ENCODE data around the gene ARHGEF1.

ARHGEF1 gene, protein sequence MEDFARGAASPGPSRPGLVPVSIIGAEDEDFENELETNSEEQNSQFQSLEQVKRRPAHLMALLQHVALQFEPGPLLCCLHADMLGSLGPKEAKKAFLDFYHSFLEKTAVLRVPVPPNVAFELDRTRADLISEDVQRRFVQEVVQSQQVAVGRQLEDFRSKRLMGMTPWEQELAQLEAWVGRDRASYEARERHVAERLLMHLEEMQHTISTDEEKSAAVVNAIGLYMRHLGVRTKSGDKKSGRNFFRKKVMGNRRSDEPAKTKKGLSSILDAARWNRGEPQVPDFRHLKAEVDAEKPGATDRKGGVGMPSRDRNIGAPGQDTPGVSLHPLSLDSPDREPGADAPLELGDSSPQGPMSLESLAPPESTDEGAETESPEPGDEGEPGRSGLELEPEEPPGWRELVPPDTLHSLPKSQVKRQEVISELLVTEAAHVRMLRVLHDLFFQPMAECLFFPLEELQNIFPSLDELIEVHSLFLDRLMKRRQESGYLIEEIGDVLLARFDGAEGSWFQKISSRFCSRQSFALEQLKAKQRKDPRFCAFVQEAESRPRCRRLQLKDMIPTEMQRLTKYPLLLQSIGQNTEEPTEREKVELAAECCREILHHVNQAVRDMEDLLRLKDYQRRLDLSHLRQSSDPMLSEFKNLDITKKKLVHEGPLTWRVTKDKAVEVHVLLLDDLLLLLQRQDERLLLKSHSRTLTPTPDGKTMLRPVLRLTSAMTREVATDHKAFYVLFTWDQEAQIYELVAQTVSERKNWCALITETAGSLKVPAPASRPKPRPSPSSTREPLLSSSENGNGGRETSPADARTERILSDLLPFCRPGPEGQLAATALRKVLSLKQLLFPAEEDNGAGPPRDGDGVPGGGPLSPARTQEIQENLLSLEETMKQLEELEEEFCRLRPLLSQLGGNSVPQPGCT

DNA sequence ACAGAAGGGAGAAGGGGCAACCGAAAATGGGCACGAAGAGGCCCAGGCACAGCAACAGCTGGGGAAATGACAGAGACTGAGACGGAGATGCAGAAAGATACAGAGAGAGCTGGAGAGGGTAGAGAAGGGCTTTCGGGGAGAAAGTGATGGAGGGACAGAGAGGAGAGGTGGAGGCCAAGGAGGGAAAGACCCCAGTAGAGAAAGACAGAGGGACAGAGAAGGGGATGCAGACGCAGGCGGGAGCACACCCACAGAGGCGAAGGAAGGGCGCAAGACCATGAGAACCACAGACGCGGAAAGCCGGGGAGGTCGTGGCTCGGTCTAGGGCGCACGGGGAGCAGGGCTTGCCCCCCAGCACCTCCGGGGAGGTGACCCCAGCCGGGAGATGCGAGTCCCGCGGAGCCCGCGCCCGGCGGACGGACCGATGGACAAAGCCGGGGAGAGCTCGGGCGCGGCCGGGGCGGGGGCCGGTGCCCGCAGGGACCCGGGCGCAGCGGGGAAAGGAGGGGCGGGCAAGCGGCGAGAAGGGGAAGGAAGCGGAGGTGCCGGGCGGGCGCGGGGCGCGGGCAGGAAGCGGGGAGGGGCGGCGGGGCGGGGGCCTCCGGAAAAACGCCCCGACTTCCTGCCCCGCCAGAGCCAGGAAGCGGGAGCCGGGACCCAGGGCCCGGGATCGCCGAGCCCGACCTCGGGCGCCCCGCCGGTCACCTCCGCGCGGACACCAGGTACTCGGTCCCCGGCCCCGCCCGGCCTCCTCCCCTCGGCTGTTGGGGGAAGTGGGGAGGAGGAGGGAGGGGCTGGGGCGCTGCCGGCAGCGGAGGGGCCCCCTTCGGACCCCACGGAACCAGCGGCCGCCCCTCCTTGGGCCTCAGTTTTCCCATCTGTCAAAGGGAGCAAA lies at the start of gene ARHGEF1:
Gene ARHGEF1, plus strand, starts transcription at position 617 of the 895 bp plus-strand sequence. CDS start 4,899 bp downstream, outside the sequence.
- no peak for DNase-seq

DNA sequence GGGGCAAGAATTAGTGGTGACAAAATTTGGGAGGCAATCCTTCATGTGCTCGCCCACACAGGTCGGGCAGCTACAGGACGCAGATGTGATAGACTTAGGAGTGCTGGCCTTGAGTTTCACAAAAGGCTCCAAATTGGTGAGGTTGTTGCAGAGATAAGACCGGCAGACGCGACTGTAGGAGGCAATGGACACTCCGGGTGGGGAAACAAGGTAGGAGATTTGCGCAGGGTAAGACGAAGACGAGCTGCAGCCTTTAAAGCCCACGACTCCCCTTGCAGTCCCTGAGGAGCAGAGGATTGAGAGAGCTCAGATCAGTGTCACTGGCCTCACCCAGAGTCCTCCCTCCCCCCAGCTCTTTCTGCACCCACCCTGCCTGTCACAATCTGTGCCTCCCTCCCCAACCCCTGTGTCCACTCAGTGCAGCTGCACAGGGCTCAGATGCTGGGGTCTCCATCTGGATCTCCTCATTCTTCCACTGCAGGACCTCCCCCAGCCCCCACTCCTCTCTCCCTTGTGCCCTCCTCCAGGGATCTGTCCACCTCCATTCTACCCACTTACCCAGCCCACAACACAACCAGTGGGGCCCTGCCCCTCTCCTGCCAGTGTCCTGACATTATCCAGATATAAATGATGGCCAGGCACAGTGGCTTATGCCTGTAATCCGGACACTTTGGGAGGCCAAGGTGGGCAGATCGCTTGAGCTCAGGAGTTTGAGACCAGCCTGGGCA lies 44.8 kb upstream of the ARHGEF1 start:
- DNase-seq: no peak

DNA sequence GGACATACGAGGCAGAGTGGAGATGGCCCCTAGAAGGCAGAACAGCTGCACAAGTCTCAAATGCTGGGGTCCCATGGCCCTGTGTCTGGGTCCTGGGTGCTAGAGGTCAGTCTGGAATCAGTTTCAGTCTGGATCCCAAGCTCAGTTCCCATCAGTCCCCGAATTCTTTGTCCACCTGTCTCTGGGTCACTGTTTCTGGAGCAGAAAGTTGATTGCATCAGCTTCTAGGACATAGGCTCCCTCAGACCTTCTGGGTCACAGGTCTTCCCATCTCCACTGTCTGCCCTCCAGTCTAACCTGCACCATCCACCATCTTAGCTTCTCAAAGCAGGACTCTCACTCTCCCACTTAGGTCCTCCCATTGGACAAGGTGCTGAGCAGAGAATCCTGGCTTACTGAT lies 43.8 kb upstream of the ARHGEF1 start:
- DNase-seq: no peak

DNA sequence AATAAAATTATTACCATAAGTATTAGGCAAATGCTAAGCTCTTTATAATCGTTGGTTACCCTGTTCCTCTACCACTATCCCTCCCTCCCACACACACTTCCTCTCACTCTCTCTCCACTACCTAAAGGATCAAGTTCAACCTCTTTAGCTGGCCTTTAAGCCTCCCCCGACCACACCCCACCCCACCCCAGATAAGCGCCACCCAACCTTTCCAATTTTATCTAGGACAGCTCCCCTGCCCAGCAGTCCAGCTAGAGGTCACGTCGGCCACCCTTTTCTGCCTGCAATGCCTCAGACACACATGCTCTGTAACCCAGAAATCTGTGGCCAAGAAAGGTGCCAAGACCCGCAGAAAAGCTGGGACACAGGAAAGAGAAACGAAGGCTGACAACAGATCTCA lies 39.6 kb upstream of the ARHGEF1 start:
- no peak for DNase-seq

DNA sequence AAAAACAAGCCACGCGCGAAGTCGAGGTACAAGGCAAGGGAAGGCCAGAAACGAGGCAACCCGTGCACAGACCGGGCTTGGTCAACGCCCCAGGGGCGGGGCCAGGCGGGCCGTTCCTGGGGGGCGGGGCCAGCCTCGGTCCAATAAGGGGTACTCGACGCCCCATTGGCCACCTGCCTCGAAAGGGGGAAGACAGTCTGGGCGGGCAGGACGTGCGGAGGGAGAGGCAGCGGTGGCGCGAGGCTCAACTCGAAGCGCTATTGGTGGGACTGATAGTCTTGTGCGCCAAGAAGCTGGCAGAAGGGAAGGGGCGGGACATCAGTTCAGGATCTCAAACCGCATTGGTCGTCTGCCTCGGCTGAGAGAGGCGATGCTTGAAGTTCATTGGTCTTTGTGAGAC lies 38.4 kb upstream of the ARHGEF1 start, which contains the start of gene LYPD4:
Gene LYPD4, minus strand, starts transcription at position 83 of the 400 bp plus-strand sequence. CDS start 5,398 bp downstream, outside the sequence.
- DNase-seq: no peak

DNA sequence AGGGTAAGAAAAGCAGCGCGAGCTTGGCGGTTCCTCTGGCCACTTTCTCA lies 38.2 kb upstream of the ARHGEF1 start, which contains the start of gene DMRTC2:
Gene DMRTC2, plus strand, starts transcription at position 42 of the 50 bp plus-strand sequence. CDS start 2,387 bp downstream, outside the sequence.
- DNase-seq: no peak

DNA sequence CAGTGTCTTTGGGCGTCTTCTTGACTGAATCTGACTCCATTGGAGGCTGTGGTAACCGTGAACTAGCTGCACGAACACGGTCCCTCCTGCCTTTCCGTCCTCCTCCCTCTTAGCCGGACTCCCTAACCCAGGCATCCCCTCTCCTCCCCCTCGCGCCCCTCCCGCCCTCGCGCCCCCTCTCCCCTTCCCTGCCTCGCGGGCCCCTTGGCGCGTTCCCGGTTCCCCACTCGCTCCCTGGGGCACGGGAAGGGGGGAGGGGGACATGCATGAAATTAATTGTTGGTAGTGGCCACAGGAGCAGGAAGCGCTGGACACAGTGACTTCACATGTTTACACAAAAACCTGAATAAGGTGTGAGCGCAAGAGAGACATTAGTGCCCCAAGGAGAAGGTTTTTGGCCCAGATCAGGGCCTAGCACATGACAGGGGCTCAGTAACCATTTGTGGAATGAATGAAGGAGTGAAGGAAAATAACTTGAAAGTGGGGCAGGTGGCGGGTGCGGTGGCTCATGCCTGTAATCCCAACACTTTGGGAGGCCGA lies 37.9 kb upstream of the ARHGEF1 start:
- DNase-seq: no peak

DNA sequence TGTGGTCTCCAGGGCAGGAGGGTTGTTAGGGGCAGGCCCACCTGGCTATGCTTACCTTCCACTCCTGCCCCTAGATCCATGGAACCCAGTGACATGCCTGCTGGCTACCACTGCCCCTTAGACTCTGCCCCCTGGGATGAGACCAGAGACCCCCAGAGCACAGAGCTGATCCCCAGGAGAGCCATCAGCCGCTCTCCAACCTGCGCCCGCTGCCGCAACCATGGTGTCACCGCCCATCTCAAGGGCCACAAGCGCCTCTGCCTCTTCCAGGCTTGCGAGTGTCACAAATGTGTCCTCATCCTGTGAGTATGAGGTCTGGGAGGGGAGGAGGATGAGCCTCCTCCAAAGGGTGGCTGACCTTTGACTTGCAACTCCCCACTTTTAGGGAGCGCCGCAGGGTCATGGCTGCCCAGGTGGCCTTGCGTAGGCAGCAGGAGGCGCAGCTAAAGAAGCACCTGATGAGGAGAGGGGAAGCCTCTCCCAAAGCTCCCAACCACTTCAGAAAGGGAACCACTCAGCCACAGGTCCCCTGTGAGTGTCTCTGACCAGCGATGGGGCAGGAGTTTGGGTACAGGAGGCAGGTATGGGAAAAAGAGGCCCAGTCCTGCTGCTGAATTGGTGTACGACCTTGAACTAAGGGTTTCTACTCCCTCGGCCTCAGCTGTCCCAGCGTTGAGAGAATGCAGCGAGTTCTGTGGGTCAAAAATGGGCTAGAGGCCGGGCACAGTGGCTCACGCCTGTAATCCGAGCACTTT lies 35.5 kb upstream of the ARHGEF1 start:
- DNase-seq: no peak

DNA sequence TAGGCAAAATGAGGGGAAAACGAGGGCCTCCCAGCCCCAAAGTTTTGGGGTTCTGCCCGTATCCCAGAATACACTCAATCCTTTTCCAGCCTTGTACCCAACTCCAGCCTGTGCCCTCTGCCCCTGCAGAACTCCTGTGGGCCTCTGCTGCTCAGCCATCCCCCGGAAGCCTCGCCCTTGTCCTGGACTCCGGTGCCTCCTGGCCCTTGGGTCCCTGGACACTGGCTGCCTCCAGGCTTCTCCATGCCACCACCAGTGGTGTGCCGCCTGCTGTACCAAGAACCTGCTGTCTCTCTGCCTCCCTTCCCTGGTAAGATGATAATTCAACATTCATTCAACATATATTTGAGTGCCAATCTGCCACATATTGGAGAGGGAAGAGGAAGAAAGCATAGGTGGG lies 34.3 kb upstream of the ARHGEF1 start:
- DNase-seq: no peak

DNA sequence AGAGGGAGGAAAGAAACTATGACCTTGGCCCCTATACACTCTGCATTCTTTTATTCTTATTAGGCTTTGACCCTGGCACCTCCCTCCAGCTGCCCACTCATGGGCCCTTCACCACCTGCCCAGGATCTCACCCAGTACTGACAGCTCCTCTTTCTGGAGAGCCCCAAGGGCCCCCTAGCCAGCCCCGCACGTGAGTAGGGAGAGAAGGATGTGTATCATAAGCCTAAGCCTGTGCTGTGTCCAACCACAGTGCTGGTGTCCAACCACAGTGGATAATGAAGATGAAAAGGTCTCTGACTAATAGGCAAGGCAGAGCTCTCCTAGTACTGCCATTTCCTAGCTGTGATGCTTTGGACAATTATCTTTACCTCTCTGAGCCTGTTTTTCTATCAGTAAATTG lies 33.9 kb upstream of the ARHGEF1 start:
- DNase-seq: no peak

DNA sequence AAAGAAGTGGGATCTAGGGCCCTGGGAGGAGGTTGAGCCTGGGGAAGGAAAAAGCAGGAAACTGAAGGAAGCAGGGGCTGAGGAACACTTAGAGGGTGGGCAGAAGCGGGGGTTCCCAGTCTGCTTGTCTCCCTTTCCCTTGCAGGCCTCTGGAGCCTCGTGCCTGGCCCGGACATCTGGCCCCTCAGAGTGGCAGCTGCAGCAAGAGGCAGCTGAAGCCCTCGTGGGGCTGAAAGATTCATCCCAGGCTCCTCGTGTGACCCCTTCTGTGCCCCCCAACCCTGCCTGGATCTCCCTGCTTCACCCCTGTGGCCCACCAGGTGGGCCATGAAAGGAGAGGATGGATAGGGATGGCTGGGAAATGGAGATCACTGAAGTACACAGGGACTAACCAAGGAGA lies 32.6 kb upstream of the ARHGEF1 start:
- DNase-seq: no peak

DNA sequence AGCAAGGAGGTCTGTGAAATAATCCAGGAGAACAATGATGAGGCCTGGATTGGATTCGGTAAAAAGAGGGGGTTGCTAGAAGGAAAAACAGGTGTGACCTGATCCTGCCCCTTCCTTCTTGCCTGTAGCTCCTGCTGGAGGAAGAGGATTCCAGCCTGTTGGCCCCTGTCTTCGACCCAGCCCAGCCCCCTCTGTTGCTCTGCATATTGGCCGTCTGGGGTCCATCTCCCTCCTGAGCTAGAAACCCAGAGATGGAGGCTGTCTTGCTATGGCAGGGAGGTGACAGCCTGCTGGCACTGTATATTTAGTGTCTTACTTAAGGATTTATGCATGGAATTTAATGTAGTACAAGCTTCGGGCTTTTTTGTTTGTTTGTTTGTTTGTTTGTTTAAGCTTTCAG lies 31.5 kb upstream of the ARHGEF1 start:
- DNase-seq: no peak

DNA sequence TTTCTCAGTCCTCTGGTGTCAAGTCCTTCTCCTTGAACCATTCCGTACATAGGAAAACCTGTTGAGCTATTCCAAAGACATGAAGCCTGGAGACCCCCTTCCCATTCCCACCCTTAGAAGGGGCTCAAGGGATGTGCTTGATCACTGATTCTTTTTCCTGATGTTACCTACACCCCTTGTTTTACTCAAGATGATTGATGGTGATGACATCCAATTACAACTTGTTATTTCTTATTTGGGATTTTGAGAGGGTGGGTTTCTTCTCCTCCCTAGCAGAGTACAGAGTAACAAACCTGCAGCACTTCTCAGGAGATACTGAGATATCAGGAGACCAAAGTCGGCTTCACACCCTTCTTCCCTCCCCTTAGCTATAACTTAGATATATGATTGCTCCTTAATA lies 29.6 kb upstream of the ARHGEF1 start:
- DNase-seq: no peak

DNA sequence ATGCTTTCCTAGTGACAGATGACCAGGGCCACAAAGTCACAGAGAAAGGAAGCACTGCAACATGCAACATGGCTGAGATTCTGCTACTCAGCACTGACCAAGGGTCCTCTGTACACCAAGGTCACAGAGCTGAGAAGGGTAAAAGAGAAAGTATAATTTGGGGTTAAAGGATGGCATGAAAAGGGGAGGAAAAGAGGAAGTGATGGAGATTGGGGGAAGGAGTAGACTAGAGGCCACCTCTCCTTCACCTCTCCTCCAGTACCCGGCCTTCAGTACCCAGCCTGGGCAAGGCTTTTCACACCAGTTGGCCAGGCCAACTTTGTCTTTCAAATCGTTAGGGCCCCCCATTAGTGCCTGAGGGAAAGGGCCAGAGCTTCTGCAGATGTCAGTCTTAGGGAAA lies 29.2 kb upstream of the ARHGEF1 start:
- DNase-seq: no peak

DNA sequence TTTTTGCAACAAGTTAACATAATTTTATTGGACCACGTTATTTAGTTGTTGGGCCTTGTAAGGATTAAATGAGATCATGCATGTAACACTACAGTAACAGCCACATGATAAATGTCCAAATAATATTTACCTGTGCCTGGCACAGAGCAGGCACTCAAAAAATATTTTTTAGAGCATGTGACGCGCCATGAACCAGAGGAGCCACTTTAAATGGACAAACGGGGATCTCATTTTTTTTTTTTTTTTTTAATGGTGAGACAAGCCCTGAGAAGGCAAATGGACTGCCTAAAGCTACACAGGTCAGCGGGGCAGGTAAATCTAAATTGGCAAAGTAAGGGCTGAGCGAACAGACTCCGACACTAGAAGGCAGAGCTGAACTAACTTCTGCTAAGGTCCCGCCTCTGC lies 23.8 kb upstream of the ARHGEF1 start:
- no peak for DNase-seq

DNA sequence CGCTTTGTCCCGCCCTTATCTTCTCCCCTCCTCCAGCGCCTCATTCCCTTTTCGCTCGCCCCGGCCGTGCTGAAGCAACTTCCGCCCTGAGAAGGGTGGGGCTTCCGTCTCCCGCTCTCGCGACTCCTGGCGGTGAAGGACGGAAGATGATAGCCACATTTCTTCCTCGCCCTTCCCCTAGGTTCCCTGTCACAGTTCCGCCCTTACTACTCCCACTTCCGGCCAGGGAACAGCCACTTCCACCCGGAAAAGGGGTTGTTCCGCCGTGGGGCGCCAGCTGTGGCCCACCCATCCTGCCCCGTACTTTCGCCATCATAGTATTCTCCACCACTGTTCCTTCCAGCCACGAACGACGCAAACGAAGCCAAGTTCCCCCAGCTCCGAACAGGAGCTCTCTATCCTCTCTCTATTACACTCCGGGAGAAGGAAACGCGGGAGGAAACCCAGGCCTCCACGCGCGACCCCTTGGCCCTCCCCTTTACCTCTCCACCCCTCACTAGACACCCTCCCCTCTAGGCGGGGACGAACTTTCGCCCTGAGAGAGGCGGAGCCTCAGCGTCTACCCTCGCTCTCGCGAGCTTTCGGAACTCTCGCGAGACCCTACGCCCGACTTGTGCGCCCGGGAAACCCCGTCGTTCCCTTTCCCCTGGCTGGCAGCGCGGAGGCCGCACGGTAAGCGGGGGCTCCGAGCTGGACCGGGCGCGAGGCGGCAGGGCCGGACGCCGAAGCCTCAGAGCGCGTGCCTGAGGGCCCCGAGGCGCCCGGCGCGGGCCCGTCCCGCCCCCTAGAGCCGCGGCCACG lies 23.2 kb upstream of the ARHGEF1 start, which contains the start of gene RPS19:
Gene RPS19, plus strand, starts transcription at position 638 of the 801 bp plus-strand sequence. CDS start 520 bp downstream, outside the sequence.
- peak; percentile 99 for DNase-seq

DNA sequence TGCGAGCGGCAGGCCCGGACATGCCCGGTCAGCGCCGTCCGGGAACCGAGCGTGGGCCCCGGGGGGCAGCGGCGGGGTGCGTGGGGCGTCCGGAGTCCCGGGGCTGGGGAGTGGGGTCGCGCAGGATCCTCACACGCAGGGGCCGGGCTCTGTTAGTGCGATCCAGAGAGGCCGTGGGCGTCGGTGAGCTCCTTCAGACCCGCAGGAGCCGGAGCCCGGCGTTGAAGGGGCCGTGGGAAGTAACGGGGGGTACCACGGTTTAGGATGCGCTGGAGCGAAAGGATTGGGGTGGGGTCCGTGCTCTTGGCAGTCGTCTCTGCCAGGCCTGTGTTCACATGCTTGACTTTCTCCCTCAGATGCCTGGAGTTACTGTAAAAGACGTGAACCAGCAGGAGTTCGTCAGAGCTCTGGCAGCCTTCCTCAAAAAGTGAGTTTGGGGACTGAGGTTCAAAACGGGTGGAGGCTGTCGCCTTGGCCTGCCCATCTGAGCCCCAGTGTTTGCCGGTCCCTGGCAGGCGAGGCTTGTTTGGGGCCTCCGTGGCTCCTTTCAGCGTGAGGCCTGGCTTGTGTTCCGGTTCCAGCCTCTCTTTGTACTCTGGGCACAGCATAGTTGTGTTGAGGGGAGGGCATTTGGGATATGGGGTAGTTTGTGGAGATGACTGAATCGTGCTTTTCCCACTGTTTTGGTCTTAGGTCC lies 22.4 kb upstream of the ARHGEF1 start:
- no peak for DNase-seq

DNA sequence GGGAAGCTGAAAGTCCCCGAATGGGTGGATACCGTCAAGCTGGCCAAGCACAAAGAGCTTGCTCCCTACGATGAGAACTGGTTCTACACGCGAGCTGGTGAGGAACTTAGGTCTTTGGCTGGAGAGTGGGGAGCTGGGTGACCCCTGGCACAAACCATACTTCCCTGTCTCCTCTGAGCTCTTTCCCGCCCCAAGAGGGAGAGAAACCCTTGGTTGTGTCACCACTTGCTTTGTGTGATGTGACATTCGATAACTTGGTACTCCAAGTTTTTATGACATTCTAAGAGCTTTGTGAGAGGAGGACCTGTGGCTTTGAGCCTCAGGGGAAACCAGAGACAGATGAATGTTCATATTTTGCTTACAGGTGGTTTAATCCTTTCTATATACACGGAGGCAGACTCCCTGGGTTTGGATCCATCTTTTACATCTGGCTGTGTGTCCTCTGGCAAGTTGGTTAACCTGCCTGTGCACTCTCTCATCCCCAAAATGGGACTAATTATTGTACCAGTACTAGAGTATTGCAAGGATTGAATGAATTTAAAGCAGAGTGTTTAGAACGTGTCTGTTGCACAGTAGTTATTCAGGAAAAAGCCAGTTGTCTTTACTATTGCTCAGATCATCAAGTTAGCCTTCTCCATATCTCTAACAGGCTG lies 21.7 kb upstream of the ARHGEF1 start:
- DNase-seq: no peak

DNA sequence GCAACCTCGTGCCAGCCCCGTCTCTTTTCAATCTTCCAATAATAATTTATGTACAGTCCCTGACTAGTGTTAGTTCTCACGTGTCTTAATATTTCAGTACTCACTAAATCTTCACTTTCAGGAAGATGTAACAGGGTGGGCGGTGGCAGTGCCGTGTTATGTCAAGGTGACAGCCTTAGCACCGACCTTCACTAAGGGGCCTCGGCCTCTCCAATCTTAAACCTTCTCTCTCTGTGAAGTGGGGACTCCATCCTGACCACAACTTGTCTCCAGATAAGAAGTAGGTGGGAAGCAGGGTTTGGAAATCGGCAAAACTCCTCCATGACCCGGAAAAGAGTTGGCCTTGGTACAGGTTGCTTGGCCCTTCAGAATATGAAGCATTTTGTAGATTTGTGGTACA lies 21.1 kb upstream of the ARHGEF1 start:
- no peak for DNase-seq

Data from NCI-H1930 (cell line).